ENCODE data around the gene OSBPL7.

The OSBPL7 gene

DNA sequence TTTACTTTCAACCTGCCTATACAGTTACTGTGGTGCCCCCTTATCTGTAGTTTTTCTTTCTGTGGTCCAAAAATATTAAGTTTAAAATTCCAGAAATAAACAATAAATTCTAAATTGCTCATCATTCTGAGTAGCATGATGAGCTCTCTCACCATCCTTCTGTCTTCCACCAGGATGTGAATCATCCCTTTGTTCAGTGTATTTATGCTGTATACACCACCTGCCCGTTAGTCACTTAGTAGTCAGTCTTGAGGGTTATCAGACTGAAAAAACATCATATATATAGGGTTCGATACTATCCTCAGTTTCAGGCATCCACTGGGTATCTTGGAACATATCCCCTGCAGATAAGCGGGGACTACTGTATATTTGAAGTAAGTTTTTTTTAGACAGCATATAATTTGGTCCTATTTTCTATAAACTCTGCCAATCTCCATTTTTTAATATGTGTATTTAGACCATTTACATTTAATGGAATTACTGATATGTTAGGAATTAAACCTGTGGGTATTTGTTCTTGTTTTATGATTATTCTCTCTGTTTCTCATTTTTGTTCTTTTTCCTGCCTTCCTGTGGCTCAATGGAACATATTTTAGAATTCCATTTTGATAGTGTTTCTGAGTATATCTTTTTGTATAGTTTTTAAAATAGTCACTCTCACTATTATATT lies 57.5 kb downstream of the OSBPL7 start:
- DNase-seq (ENCODE audit: low read depth) = no peak

DNA sequence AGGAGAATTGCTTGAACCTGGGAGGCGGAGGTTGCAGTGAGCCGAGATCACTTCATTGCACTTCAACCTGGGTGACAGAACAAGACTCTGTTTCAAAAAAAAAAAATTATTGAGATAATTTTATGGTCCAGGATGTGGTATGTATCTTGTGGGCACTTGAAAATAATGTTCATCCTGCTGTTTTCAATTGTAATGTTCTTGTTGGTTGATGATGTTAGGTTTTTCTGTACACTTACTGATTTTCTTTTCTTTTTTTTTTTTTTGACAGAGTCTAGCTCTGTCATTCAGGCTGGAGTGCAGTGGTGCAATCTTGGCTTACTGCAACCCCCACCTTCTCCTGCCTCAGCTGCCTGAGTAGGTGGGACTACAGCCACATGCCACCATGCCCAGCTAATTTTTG lies 58.9 kb downstream of the OSBPL7 start:
- DNase-seq (ENCODE audit: low read depth) = no peak

DNA sequence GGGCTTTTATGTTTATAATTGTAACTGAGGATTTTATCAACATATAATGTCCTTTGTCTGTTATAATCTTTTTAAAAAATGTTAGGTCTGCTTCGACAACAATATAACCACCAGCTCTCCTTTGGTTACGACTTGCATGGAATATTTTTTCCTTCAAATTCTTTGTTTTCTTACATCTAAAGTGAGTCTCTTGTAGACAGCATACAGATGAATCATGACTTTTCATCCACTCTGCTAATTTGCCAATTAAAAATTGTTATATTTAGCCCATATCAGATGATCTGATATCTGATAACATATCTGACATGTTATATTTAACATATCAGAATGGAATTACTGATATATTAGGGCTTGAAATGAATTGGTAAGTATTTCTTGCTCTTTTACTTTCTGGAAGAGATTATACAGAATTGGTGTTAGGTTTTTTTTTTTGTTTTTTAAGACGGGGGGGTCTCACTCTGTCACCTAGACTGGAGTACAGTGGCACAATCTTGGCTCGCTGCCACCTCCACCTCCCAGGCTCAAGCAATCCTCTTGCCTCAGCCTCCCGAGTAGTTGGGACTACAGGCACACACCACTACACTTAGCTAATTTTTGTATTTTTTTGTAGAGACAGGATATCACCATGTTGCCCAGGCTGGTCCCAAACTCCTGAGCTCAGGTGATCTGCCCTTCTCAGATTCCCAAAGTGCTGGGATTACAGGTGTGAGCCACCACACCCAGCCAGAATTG lies 61.0 kb downstream of the OSBPL7 start:
- no peak for DNase-seq (ENCODE audit: low read depth)

GRCh38 chr17:47757386-47757785 lies 64.2 kb downstream of the OSBPL7 start:
- no peak for DNase-seq (ENCODE audit: low read depth)
